ENCODE results near the gene MYT1. TPM values are rescaled to one million over a fixed set of nuclear protein-coding genes. Genes with fewer than 3 reads are reported as not detected.

Gene MYT1
- total and polyA plus RNA-seq, 2 of the 13 experiments (the other 11 are each of a cell fraction or from before 2014, with no cell fraction given): 0.58 to 2.5 TPM

- TF ChIP-seq, protein P1, sequence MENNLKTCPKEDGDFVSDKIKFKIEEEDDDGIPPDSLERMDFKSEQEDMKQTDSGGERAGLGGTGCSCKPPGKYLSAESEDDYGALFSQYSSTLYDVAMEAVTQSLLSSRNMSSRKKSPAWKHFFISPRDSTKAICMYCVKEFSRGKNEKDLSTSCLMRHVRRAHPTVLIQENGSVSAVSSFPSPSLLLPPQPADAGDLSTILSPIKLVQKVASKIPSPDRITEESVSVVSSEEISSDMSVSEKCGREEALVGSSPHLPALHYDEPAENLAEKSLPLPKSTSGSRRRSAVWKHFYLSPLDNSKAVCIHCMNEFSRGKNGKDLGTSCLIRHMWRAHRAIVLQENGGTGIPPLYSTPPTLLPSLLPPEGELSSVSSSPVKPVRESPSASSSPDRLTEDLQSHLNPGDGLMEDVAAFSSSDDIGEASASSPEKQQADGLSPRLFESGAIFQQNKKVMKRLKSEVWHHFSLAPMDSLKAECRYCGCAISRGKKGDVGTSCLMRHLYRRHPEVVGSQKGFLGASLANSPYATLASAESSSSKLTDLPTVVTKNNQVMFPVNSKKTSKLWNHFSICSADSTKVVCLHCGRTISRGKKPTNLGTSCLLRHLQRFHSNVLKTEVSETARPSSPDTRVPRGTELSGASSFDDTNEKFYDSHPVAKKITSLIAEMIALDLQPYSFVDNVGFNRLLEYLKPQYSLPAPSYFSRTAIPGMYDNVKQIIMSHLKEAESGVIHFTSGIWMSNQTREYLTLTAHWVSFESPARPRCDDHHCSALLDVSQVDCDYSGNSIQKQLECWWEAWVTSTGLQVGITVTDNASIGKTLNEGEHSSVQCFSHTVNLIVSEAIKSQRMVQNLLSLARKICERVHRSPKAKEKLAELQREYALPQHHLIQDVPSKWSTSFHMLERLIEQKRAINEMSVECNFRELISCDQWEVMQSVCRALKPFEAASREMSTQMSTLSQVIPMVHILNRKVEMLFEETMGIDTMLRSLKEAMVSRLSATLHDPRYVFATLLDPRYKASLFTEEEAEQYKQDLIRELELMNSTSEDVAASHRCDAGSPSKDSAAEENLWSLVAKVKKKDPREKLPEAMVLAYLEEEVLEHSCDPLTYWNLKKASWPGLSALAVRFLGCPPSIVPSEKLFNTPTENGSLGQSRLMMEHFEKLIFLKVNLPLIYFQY (CRISPR knock-in tag; IDR thresholded peaks at IDR 0.05; ENCODE audit: borderline replicate concordance): no peak
- no peak for TF ChIP-seq FOXK2 (IDR thresholded peaks at IDR 0.05)
- TF ChIP-seq, protein P2, sequence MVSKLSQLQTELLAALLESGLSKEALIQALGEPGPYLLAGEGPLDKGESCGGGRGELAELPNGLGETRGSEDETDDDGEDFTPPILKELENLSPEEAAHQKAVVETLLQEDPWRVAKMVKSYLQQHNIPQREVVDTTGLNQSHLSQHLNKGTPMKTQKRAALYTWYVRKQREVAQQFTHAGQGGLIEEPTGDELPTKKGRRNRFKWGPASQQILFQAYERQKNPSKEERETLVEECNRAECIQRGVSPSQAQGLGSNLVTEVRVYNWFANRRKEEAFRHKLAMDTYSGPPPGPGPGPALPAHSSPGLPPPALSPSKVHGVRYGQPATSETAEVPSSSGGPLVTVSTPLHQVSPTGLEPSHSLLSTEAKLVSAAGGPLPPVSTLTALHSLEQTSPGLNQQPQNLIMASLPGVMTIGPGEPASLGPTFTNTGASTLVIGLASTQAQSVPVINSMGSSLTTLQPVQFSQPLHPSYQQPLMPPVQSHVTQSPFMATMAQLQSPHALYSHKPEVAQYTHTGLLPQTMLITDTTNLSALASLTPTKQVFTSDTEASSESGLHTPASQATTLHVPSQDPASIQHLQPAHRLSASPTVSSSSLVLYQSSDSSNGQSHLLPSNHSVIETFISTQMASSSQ (IDR thresholded peaks at IDR 0.05; ENCODE audit: low read depth): no peak
- TF ChIP-seq, protein P2 (CRISPR knock-in tag; IDR thresholded peaks at IDR 0.05; ENCODE audit: borderline replicate concordance): no peak
- TF ChIP-seq CENPX (CRISPR knock-in tag; IDR thresholded peaks at IDR 0.05): no peak
- TF ChIP-seq FOXA3 (CRISPR knock-in tag; IDR thresholded peaks at IDR 0.05): 0 out of 2 replicates have a peak, but pooled peaks have one; percentile 46
- TF ChIP-seq, protein P3, sequence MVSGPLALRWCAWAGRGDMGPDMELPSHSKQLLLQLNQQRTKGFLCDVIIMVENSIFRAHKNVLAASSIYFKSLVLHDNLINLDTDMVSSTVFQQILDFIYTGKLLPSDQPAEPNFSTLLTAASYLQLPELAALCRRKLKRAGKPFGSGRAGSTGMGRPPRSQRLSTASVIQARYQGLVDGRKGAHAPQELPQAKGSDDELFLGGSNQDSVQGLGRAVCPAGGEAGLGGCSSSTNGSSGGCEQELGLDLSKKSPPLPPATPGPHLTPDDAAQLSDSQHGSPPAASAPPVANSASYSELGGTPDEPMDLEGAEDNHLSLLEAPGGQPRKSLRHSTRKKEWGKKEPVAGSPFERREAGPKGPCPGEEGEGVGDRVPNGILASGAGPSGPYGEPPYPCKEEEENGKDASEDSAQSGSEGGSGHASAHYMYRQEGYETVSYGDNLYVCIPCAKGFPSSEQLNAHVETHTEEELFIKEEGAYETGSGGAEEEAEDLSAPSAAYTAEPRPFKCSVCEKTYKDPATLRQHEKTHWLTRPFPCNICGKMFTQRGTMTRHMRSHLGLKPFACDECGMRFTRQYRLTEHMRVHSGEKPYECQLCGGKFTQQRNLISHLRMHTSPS (CRISPR knock-in tag; IDR thresholded peaks at IDR 0.05; ENCODE audit: low read depth): no peak
- no peak for TF ChIP-seq AGO1 (IDR thresholded peaks at IDR 0.05; ENCODE audit: low read depth, low read length, poor library complexity, severe bottlenecking)
- no peak for TF ChIP-seq SALL2 (CRISPR knock-in tag; IDR thresholded peaks at IDR 0.05)
- no peak for TF ChIP-seq ZNF101 (CRISPR knock-in tag; IDR thresholded peaks at IDR 0.05; ENCODE audit: borderline replicate concordance, low read depth)
- TF ChIP-seq ZNF343 (CRISPR knock-in tag; IDR thresholded peaks at IDR 0.05): no peak
- TF ChIP-seq ZNF781 (CRISPR knock-in tag; IDR thresholded peaks at IDR 0.05; ENCODE audit: borderline replicate concordance, not compliant biosample characterization): peak; percentile 57
- no peak for TF ChIP-seq JUND (CRISPR knock-in tag; IDR thresholded peaks at IDR 0.05)
- TF ChIP-seq YEATS2 (CRISPR knock-in tag; IDR thresholded peaks at IDR 0.05; ENCODE audit: borderline replicate concordance): no peak
- no peak for TF ChIP-seq ELF3 (CRISPR knock-in tag; IDR thresholded peaks at IDR 0.05)
- TF ChIP-seq ZNF432 (CRISPR knock-in tag; IDR thresholded peaks at IDR 0.05; ENCODE audit: borderline replicate concordance): no peak
- TF ChIP-seq RFXANK (CRISPR knock-in tag; IDR thresholded peaks at IDR 0.05): no peak
- TF ChIP-seq, protein P4, sequence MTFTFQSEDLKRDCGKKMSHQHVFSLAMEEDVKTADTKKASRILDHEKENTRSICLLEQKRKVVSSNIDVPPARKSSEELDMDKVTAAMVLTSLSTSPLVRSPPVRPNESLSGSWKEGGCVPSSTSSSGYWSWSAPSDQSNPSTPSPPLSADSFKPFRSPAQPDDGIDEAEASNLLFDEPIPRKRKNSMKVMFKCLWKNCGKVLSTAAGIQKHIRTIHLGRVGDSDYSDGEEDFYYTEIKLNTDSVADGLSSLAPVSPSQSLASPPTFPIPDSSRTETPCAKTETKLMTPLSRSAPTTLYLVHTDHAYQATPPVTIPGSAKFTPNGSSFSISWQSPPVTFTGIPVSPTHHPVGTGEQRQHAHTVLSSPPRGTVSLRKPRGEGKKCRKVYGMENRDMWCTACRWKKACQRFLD (CRISPR knock-in tag; IDR thresholded peaks at IDR 0.05; ENCODE audit: borderline replicate concordance): 0 out of 2 replicates have a peak, but pooled peaks have one; percentile 38
- TF ChIP-seq ZNF264 (CRISPR knock-in tag; IDR thresholded peaks at IDR 0.05): 0 out of 2 replicates have a peak, but pooled peaks have one; percentile 23
Measured at GRCh38 chr20:64220891-64221527, 56.8 kb downstream of the MYT1 start (continued).

All from HepG2 (cell line).